PC-9 (cell line): ENCODE data around the gene BEND6.

Experiments used
- EZH2 ChIP-seq: fragments of 200-600 bp; sonication (generic); IDR thresholded peaks from 2 replicates; pipeline ENCODE4 v1.8.0; 2017; ENCODE audit warnings: antibody characterized with exemption, low read depth
- TF ChIP-seq, protein P1 (sequence below): fragments of 200-600 bp; sonication (generic); conservative IDR thresholded peaks from 2 replicates; pipeline ENCODE4 v1.6.1; 2017; ENCODE audit warnings: mixed run types, antibody characterized with exemption, mild to moderate bottlenecking, moderate library complexity

DNA sequence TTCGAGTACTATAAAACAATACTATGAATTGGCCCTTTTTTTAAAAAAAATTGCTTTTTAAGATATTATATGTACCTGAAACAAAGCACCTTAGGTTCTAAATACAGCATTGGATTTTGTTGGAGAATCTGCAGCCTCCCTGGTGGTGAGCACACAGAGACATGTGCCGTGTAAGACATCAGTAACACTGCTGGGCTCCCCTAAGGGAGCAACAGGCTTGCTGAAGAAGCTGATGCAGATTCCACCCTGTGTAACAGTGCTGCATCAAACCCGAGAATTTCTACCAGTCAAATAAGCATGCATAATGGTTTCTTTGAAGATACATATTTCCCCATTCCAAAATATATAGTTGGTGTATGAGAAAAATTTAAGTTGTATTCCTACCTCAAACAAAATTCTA is 108.9 kb downstream of the BEND6 start:
- TF ChIP-seq, protein P1, sequence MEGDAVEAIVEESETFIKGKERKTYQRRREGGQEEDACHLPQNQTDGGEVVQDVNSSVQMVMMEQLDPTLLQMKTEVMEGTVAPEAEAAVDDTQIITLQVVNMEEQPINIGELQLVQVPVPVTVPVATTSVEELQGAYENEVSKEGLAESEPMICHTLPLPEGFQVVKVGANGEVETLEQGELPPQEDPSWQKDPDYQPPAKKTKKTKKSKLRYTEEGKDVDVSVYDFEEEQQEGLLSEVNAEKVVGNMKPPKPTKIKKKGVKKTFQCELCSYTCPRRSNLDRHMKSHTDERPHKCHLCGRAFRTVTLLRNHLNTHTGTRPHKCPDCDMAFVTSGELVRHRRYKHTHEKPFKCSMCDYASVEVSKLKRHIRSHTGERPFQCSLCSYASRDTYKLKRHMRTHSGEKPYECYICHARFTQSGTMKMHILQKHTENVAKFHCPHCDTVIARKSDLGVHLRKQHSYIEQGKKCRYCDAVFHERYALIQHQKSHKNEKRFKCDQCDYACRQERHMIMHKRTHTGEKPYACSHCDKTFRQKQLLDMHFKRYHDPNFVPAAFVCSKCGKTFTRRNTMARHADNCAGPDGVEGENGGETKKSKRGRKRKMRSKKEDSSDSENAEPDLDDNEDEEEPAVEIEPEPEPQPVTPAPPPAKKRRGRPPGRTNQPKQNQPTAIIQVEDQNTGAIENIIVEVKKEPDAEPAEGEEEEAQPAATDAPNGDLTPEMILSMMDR, result no peak
- no peak for TF ChIP-seq EZH2
